ENCODE data around the gene ASB5.

DNA sequence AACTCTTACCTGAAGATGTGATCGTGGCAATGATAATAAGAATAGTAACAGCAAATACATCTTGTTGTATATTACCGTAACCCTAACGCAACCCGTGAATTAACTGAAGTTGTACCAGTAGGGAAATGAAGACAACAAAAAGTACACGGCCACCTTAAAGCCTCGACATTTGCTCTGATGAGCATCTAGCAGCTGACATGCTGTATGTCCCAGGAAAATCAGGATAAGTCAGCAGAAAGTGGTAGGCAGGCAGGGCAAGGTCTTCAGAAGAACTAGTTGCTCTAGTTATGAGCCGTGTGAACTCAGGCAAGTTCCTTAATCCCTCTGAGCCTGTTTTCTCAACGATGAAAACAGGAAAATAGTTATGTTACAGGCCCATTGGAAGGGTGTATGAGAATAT, 7.7 kb upstream of the ASB5 start:
- TF ChIP-seq POLR2A (IDR thresholded peaks at IDR 0.05; ENCODE audit: low read length) (no peak), GATA1 (IDR thresholded peaks at IDR 0.05; ENCODE audit: low read depth, low read length) (no peak)

Measured in erythroblast (primary cell).